Gastroesophageal sphincter (tissue), 3 donors: Measurements from ENCODE around the gene ARID5B.

ENCODE experiments used
- CTCF ChIP-seq, 4 experiments: fragments of 200-600 bp in 2 of 4; fragments of 450-650 bp in 2 of 4; sonication (generic) in 1 of 4; IDR thresholded peaks; one replicate each; pipeline ENCODE4 v1.5.1; 2017 to 2019; ENCODE audit warnings: antibody characterized with exemption in 4 of 4, mild to moderate bottlenecking in 2 of 4, moderate library complexity in 2 of 4
- POLR2A ChIP-seq, 2 donors: fragments of 450-650 bp; IDR thresholded peaks; one replicate each; pipeline ENCODE4 v1.6.1; 2017; ENCODE audit warnings: antibody characterized with exemption in 2 of 2, mild to moderate bottlenecking in 2 of 2, moderate library complexity in 1 of 2

- TF ChIP-seq CTCF (IDR thresholded peaks at IDR 0.05) (no peak), POLR2A (IDR thresholded peaks at IDR 0.05) (no peak)
Measured at GRCh38 chr10:62062752-62063512, 161.4 kb downstream of the ARID5B start.
